Keratinocyte (primary cell): ENCODE data around the gene MAP3K4.

Experiments
- EZH2 ChIP-seq: IDR thresholded peaks from one replicate; pipeline ENCODE4 v1.6.1; 2012; ENCODE audit warnings: inconsistent platforms, mild to moderate bottlenecking, low read length, moderate library complexity
- TF ChIP-seq, protein P1 (sequence below), 3 experiments: IDR thresholded peaks in 1 of 3; conservative IDR thresholded peaks in 1 of 3; optimal IDR thresholded peaks in 1 of 3; 2 replicates in 2 of 3; 3 replicates in 1 of 3; pipeline versions ENCODE3 to v1.5.1; 2011; ENCODE audit warnings: low read length in 3 of 3, mild to moderate bottlenecking in 3 of 3, moderate library complexity in 2 of 3, control low read depth in 1 of 3, inconsistent platforms in 1 of 3; ENCODE audit not compliant: insufficient read depth in 2 of 3; ENCODE audit errors: extremely low read depth in 1 of 3

DNA sequence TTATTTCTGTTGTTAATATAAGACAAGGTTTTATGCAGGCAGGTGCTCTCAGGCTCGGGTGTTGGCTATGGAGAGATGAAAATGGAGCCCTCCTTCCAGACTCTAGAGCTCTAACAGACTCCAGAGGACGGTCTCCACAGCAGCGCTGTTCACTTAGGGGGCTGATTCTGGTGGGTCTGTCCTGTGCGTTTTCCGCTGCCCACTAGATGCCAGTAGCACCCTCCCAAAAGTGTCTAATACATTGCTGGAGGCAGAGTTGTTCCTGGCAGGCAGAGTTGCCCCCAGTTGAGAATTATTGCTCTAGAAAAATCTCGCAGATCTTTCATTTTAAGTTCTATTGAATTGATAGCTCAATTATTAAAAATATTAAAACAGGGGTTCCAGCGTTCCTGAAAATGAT lies 109.9 kb downstream of the MAP3K4 start:
- TF ChIP-seq, protein P1, sequence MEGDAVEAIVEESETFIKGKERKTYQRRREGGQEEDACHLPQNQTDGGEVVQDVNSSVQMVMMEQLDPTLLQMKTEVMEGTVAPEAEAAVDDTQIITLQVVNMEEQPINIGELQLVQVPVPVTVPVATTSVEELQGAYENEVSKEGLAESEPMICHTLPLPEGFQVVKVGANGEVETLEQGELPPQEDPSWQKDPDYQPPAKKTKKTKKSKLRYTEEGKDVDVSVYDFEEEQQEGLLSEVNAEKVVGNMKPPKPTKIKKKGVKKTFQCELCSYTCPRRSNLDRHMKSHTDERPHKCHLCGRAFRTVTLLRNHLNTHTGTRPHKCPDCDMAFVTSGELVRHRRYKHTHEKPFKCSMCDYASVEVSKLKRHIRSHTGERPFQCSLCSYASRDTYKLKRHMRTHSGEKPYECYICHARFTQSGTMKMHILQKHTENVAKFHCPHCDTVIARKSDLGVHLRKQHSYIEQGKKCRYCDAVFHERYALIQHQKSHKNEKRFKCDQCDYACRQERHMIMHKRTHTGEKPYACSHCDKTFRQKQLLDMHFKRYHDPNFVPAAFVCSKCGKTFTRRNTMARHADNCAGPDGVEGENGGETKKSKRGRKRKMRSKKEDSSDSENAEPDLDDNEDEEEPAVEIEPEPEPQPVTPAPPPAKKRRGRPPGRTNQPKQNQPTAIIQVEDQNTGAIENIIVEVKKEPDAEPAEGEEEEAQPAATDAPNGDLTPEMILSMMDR (optimal IDR thresholded peaks at IDR 0.05 in 1 of 3, IDR thresholded peaks at IDR 0.05 in 1 of 3, conservative IDR thresholded peaks at IDR 0.05 in 1 of 3; ENCODE audit: extremely low read depth in 1 of 3, insufficient read depth in 2 of 3, low read length in 3 of 3), result peak in 1 of 3 experiments; percentile 38
- no peak for TF ChIP-seq EZH2
